ENCODE data around the gene PMEPA1.

The PMEPA1 gene

DNA sequence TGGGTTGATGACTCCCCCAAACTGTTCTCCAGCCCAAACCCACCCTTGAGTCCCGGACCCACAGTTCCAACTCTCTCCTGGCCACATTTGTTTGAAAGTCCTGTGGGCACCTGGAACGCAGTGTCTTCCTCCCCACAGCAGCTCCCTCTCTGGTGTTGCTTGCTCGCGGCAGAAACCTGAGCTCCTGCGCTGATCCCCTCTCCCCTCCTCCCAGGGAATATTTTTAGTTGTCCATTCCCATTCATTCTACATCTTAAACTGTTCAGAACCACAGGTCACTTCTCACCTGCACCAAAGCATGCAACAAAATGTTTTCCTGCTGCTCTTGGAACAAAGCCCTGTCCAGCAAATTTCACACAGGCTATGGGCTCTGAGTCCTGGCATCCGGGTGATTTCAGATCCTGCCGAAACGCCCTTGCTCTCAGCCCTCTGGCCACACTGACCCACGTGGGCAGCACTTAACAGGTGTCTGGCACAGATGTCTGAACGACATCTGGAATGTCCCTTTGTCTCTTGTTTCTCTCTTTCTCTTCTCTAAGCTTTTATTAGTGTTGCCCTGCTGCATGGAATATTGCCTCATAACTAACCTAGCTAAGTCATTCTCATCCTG is 27.0 kb upstream of the PMEPA1 start:
- no peak for DNase-seq (ENCODE audit: low spot score)

GRCh38 chr20:57735831-57736737 is 26.3 kb upstream of the PMEPA1 start:
- no peak for DNase-seq (ENCODE audit: low spot score)

DNA sequence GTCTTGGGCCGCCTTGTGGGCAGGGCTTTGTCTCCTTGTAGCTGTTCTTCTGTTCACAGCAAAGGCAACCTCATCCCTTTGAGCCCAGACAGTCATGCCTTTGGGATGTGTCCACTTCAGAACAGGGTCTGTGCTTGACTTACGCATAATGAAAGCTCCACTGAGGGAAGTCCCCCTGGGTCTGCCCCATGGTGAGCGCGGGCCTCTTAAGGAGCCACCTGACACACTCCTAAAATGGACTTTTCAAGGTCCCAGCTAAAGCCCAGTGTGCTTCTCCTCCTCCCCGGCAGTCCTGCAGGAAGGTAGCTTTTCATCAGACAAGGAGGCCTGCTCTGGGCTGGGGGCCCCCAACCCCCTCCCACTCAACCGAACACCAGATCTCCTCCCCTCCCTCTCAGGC is 24.9 kb upstream of the PMEPA1 start:
- DNase-seq (ENCODE audit: low spot score): no peak

DNA sequence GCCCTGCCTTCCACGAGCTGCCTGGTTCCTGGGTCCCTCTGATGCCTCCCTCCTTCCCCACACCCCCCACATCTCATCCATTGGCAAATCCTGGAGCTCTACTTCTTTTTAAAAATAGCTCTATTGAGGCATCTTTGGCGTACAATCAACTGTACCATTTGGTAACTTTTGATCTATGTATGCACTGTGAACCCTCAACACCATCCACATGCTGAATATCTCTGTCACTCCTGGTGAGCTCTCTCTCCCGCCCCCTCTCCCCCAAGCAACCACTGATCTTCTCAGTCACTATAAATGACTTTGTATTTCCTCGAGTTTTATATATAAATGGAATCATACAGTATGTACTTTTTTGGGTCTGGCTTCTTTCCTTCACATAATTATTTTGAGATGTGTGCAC is 22.4 kb upstream of the PMEPA1 start:
- no peak for DNase-seq (ENCODE audit: low spot score)

DNA sequence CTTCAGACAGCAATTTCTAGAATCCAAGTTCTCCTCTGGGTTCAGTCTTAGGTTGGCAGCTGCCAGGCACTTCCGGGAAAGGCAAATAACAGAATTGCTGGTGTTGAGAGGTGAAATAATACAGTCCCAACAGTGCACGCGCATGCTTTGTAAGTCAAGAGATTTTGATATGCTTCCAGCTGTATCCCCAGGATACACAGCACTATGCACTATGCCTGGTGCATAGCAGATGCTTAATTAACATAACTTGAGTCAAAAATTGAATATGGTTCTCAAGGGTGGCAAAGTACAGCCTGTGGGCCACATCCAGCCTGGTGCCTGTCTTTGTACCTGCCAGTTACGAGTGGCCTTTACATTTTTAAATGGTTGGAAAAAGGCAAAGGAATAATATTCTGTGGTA is 18.9 kb upstream of the PMEPA1 start:
- no peak for DNase-seq (ENCODE audit: low spot score)

DNA sequence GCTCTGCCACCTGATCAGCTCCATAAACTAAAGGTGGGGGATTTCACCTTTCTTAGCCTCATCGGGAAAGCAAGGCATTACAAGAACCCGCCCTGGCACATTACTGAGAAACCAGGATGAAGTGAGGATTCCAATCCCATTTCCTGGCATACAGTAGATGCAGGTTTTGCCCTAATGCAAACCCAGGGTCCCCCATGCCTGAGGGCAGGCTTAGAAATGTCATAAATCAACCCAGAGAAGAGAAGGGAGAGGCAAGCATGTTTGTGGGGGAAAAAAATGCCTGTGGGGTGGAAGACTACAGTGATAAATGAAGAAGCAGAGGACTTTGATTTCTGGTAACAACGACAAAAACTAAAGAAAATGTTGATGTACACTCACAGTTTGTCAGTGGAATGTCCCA is 18.0 kb upstream of the PMEPA1 start:
- DNase-seq (ENCODE audit: low spot score): no peak

GRCh38 chr20:57725636-57726035 is 15.8 kb upstream of the PMEPA1 start:
- no peak for DNase-seq (ENCODE audit: low spot score)

DNA sequence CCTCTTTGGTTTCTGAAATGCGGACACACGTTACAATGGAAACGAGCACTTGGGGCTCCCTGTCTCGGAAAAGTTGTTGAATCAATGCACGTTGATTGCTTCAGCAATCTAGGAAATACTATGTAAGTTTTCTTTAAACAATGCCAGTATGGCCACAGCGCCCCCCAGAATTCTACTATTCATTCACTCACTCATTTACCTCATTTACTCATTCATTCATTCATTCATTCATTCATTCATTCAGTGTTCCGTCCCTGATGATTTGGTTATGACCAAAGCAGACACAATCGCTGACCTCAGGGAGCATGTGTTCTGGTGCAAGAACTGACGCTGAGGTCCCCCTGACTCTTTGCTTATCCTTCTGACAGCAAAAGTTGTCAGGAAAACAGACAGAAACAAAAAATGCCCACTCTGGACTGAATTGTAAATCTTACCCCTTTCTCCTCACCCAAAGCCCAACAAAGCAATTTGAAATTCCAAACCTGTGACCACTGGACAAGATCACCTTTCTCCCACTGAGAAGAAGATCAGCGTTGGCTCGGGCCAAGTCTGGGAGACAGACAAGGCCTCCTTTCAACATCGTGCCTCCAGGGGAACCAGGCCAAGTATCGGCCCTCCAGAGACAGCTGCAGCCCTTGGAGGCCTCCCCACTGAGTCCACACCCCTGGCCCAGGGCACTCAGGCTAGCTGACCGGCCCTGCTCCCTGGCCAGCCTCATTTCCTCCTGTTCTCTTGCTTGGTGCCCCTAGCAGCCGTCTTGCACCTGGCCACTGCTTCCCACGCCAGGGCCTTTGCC is 15.0 kb upstream of the PMEPA1 start:
- peak; percentile 57 for DNase-seq (ENCODE audit: low spot score)

DNA sequence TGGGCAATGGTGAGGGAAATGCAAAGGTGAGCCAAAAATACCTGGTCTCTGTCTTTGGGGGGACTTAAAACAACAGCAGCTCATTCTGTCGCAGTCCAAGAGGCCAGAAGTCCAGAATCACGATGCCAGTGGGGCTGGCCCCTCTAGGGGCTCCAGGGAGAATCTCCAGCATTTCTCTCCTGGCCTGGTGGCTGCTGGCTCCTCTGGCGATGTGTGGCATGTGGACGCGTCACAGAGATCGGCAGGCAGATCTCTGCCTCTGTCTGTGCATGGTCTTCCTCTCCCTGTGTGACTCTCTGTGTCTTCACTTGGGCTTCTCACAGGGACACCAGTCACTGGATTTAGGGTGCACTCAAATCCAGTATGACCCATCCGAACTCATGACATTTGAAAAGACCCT is 14.0 kb upstream of the PMEPA1 start:
- no peak for DNase-seq (ENCODE audit: low spot score)

DNA sequence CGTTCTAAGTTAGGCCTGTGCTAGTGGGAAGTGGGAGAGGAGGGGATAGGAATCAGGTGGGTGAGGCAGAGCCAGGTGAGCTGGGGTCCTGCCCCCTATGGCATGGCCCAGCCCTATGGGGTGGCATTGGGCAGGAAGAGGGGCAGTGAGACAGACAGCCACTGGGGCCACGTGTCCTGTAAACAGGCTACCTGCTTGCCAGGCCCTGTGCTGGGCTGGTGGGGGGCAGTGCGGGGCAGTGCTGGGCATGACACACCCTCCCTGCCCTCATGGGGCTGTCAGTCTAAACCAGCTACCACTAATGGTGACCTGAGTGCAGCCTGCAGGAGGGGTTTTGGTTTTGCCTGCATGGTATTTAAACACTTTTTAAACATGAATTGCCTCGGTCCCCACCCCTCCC is 10.1 kb upstream of the PMEPA1 start:
- DNase-seq (ENCODE audit: low spot score): no peak

DNA sequence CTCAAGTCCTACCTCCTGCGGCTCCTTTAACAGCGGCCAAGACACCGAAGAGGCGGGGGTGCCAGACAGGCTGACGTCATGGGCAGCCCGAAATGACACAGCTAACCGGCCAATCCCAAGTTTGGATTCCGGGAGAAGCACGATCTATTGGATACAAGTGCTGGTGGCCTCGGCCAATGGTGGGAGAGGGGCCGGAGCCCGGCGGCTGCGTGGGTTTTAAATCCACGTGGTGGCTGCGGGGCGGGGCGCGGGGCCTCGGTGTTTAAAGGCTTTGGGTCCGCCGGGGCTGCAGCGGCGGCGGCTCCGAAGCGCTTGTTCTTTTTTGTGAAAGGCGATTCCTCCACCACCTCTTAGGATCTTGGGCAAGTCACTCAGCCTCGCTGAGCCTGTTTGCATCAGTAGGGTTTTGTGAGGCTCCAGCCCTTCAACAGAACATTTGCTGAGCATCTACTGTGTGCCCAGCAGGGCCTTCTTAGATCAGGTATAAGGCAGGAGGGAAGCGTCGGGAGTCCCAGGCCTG is 8.7 kb upstream of the PMEPA1 start:
- peak; percentile 98 for DNase-seq (ENCODE audit: low spot score)

GRCh38 chr20:57717797-57718196 is 8.0 kb upstream of the PMEPA1 start:
- no peak for DNase-seq (ENCODE audit: low spot score)

- DNase-seq (ENCODE audit: low spot score): no peak
These were observed 7.1 kb upstream of the PMEPA1 start for GRCh38 chr20:57716901-57717300.

- no peak for DNase-seq (ENCODE audit: low spot score)
These were observed 6.4 kb upstream of the PMEPA1 start for GRCh38 chr20:57716202-57716601.

DNA sequence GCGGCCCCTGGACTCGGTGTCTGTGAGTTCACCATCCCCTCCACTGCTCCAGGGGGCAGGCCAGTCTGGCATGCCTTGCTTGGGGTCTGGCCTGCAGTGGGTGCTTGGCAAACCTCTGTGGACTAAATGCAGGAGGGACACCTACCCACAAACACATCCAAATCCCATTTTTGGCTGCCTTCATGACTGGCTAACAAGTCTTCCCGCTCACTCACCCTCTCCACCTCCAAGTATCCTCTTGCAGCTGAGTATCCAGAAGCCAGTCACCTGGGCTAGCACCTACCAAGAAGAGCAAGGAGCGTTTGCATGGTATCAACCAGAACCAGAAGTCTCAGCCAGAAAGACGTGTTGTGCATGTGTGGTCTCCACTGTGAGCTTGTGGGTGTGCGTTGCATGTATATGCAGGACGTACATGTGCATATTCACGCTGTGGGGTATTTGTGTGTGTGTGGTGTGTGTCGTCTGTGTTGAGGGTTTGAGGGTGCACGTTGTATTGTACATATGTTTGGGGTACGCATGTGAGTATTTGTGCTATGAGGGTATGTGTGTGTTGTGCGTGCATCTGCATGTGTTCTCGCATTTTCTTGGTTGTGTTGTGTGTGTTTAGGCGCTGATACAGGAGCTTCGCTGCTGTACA is 5.6 kb upstream of the PMEPA1 start:
- DNase-seq (ENCODE audit: low spot score): no peak

GRCh38 chr20:57714409-57715267 is 4.8 kb upstream of the PMEPA1 start:
- no peak for DNase-seq (ENCODE audit: low spot score)

GRCh38 chr20:57713951-57714350 is 4.1 kb upstream of the PMEPA1 start:
- DNase-seq (ENCODE audit: low spot score): no peak

DNA sequence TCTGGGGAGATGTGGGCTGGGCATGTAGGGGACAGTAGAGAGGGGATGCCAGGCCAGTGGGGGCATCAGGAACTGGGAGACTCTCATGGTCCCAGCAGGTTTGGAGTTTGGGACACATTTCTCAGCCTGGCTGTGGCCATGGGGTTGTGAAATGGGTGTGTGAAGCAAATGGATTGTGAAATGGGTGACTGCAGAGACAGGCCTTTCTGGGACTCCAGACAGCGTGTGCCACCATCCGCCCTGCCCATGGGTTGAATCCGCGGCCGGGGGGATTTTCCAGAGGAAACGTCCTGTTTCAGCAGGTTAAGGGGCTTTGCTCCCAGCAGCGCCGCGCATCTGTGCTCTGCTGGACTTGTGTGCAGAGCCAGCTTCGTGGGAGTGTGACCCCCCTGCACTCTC is 3.7 kb upstream of the PMEPA1 start:
- no peak for DNase-seq (ENCODE audit: low spot score)

GRCh38 chr20:57712851-57713504 is 3.2 kb upstream of the PMEPA1 start:
- DNase-seq (ENCODE audit: low spot score): peak; percentile 45

DNA sequence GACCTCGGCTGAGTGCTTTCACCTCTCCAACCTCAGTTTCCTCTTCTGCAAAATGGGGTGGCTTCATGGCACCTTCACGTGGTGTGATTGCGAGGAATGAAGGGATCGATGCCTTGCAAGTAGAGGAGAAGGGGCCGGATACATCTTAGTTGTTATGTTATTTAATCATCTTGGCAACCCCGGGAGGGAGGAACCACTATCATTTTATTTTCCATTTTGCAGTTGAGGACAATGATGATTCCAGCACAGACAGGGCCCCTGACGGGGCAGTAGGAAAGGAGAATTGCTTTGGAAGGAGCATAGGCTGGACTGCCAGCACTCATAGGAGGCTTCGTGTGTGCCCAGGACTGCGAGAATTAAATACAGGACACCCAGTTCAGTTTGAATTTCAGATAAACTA is 2.5 kb upstream of the PMEPA1 start:
- DNase-seq (ENCODE audit: low spot score): no peak

DNA sequence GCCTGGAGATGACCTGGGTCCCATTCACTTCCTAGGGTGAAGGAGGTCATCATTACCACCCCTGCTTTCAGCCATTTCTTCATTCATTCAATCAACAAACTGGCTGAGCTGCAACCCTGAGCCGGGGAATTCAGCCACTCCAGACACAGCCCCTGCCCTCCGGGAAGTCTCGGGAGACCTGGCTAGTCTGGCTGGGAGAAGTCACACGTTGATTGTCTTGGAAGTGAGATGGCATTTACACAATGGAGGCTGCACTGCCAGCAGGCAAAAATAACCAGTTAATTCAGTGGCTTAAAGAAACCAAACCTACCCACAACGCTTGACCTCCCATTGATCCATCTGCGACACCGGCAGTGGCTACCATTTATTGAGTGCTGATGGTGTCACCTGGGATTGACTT is 2.0 kb upstream of the PMEPA1 start:
- DNase-seq (ENCODE audit: low spot score): no peak
